ENCODE measurements around the gene HEXB.

GRCh38 chr5:74766849-74767578 lies 82.0 kb downstream of the HEXB start, which contains the start of the genes GFM2 and NSA2:
- TF ChIP-seq CTCF (IDR thresholded peaks at IDR 0.05) (no peak), POLR2A (IDR thresholded peaks at IDR 0.05) (no peak)

Measured in suprapubic skin (tissue), 3 donors.